ENCODE data around the gene CDKN1B. TPM values are rescaled to one million over a fixed set of nuclear protein-coding genes. Genes with fewer than 3 reads are reported as not detected.

Gene CDKN1B
- total RNA-seq, 6 experiments from 2014 or later = 18.3 to 28.6 (median 24.5) TPM

- peaks cover 0 to 8% (median 3%) of the 10 kb centered on the region in 4 donors for H3K4me1 ChIP-seq
- H3K27ac ChIP-seq = peak overlapping the region in 2 of 3 donors; percentile 25 to 64
- TF ChIP-seq POLR2A (IDR thresholded peaks at IDR 0.05) = no peak
- peak; percentile 91 to 100 (median 95) for TF ChIP-seq CTCF (IDR thresholded peaks at IDR 0.05)
- WGBS (ENCODE audit: insufficient coverage, low coverage, low lambda C conversion rate, missing lambda C conversion rate) = 33% methylated on average over 7 of the region's 7 CpGs
- no peaks in the 10 kb centered on the region for H3K36me3 ChIP-seq
- H3K4me3 ChIP-seq = no peak overlapping the region
- no peaks in the 10 kb centered on the region for H3K9me3 ChIP-seq
- ATAC-seq (peak; percentile 100), DNase-seq (peak in 1 of 3 donors; percentile 67)
- intact Hi-C loops (cut with DNase I) = no loop called here
- no peaks in the 10 kb centered on the region for H3K27me3 ChIP-seq
Measured at GRCh38 chr12:12704593-12705230, 12.5 kb upstream of the CDKN1B start.

GRCh38 chr12:12705838-12706520 is 11.2 kb upstream of the CDKN1B start:
- TF ChIP-seq CTCF (IDR thresholded peaks at IDR 0.05) (no peak), POLR2A (IDR thresholded peaks at IDR 0.05) (no peak)
- intact Hi-C loops (cut with DNase I) = no loop called here
- Histone ChIP-seq H3K27me3 (no peaks in the 10 kb centered on the region), H3K4me3 (no peak overlapping the region), H3K9me3 (no peaks in the 10 kb centered on the region), H3K36me3 (no peaks in the 10 kb centered on the region), H3K4me1 (peaks cover 0 to 8% (median 3%) of the 10 kb centered on the region in 4 donors), H3K27ac (no peak overlapping the region)
- no peak for ATAC-seq
- 46% methylated on average over 1 of the region's 1 CpG for WGBS (ENCODE audit: insufficient coverage, low coverage, low lambda C conversion rate, missing lambda C conversion rate)
- DNase-seq = no peak

- intact Hi-C loops (cut with DNase I) = no loop called here
- Histone ChIP-seq H3K27ac (peak overlapping the region in 2 of 3 donors; percentile 99 to 100), H3K4me1 (peaks cover 0 to 14% (median 3%) of the 10 kb centered on the region in 4 donors), H3K36me3 (peaks cover 0 to 1% (median under 1%) of the 10 kb centered on the region in 4 donors), H3K27me3 (no peaks in the 10 kb centered on the region), H3K4me3 (no peak overlapping the region), H3K9me3 (no peaks in the 10 kb centered on the region)
- no peak for DNase-seq
- ATAC-seq = no peak
- no peak for TF ChIP-seq CTCF (IDR thresholded peaks at IDR 0.05)
- no peak for TF ChIP-seq POLR2A (IDR thresholded peaks at IDR 0.05)
- 16% methylated on average over 2 of the region's 2 CpGs for WGBS (ENCODE audit: insufficient coverage, low coverage, low lambda C conversion rate, missing lambda C conversion rate)
Measured at GRCh38 chr12:12713932-12714275, 3.3 kb upstream of the CDKN1B start.

GRCh38 chr12:12714276-12715021 is 2.7 kb upstream of the CDKN1B start:
- no peak for ATAC-seq

More at GRCh38 chr12:12714276-12715021, 2.7 kb upstream of the CDKN1B start:
- 37% methylated on average over 22 of the region's 23 CpGs for WGBS (ENCODE audit: insufficient coverage, low coverage, low lambda C conversion rate, missing lambda C conversion rate)
- H3K36me3 ChIP-seq = peaks cover 0 to 4% (median 1%) of the 10 kb centered on the region in 4 donors
- peak overlapping the region; percentile 98 to 100 (median 99) for H3K27ac ChIP-seq
- TF ChIP-seq POLR2A (IDR thresholded peaks at IDR 0.05) = no peak
- no peak for TF ChIP-seq CTCF (IDR thresholded peaks at IDR 0.05)
- no peaks in the 10 kb centered on the region for H3K9me3 ChIP-seq
- peaks cover 0 to 19% (median 4%) of the 10 kb centered on the region in 4 donors for H3K4me1 ChIP-seq
- no peaks in the 10 kb centered on the region for H3K27me3 ChIP-seq
- peak overlapping the region in 1 of 3 donors; percentile 34 for H3K4me3 ChIP-seq
- intact Hi-C loops (cut with DNase I) = no loop called here
- peak in 1 of 3 donors; percentile 45 for DNase-seq

Measured in right lobe of liver (tissue), 6 donors.